ENCODE measurements around the gene TTC22.

DNA sequence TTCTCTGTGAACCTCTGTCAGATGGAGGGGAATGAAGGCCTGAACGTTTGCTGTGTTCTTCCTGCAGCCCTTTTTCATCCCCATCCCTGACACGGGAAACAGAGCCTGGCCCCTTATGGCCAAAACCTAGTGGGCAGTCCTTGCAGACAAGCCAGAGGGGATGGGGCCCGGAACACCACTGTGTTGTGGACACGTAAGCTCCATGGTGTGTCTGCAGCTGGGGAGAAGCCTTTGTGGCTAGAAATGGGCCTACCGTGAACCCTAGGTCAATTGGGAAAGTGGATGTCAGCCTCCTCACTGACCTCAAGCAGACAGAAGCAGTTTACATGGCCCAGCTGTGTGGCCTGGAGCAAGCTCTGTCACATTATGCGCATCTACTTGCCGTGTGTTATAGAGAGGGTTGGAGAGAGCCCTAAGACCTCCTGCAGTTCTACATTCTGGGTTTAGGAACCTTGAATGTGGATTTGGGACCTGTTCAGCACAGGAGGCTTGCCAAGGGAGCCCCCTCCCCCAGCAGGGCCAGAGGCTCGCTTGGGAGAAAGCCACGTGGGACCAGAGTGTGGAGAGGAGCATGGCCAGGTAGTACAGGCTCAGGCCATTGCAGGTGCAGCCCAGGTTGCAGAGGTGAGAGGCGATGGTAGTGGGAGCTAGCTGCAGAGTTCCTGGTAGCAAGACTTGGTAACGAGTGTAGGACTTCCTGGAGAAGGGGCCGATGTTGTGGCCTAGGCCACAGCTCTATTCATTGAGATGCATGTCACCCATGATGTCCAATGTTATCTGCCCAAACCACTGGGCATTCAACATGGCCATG lies 57.5 kb downstream of the TTC22 start:
- TF ChIP-seq, protein P1, sequence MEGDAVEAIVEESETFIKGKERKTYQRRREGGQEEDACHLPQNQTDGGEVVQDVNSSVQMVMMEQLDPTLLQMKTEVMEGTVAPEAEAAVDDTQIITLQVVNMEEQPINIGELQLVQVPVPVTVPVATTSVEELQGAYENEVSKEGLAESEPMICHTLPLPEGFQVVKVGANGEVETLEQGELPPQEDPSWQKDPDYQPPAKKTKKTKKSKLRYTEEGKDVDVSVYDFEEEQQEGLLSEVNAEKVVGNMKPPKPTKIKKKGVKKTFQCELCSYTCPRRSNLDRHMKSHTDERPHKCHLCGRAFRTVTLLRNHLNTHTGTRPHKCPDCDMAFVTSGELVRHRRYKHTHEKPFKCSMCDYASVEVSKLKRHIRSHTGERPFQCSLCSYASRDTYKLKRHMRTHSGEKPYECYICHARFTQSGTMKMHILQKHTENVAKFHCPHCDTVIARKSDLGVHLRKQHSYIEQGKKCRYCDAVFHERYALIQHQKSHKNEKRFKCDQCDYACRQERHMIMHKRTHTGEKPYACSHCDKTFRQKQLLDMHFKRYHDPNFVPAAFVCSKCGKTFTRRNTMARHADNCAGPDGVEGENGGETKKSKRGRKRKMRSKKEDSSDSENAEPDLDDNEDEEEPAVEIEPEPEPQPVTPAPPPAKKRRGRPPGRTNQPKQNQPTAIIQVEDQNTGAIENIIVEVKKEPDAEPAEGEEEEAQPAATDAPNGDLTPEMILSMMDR (IDR thresholded peaks at IDR 0.05), result no peak
- TF ChIP-seq ZFX (IDR thresholded peaks at IDR 0.05; ENCODE audit: borderline replicate concordance), result no peak
